Cardiac septum (tissue), 1 donor: ENCODE measurements around the gene TEDC2. TPM values are rescaled to one million over a fixed set of nuclear protein-coding genes. Genes with fewer than 3 reads are reported as not detected.

Experiments used
- DNase-seq: peaks from one replicate; pipeline ENCODE4 v3.0.0-alpha.2; 2020; ENCODE audit warnings: low spot score
- intact Hi-C: fragments of 100-400 bp; cut with DNase I; formaldehyde crosslinking; loops from one replicate; pipeline ENCODE4 v1.14.0; 2022
- total RNA-seq: library from RNA; stranded (reverse); fragmentation: NEBNext Ultra II Directional; extraction: Animal tissue kit (Norgen Biotek cat#: 25700); gene quantifications from one replicate; pipeline ENCODE4 v1.2.1, GENCODE V29; 2021
- donor health status: DM: no; HTN: no; CAD: no.

Gene TEDC2
- total RNA-seq, 1 donor from 2014 or later, result 0.51 TPM

- intact Hi-C loops, result no loop called here
- no peak for DNase-seq
Observed at GRCh38 chr16:2460916-2461315, 1.0 kb downstream of the TEDC2 start.

- DNase-seq, result no peak
- intact Hi-C loops, result no loop called here
Observed at GRCh38 chr16:2462031-2462866, 2.3 kb downstream of the TEDC2 start.

DNA sequence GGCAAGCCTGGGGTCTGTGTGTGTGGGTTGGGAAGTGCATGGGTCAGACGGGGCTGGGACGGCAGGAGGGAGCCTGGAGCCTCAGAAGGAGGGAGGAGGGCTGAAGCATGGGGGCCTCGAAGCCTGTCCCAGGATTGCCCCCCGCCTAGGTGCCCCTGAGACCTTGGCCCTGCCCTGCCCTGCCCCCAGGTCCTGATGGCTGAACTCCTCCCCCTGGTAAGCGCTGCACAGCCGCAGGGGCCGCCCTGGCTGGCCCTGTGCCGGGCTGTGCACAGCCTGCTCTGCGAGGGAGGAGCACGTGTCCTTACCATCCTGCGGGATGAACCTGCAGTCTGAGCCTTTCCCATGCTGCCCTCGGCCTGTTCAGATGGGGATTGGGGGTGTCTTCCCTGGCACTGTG is 4.4 kb downstream of the TEDC2 start:
- intact Hi-C loops, result no loop called here
- DNase-seq, result no peak

GRCh38 chr16:2465653-2466415 is 5.9 kb downstream of the TEDC2 start:
- DNase-seq, result no peak
- intact Hi-C loops, result no loop called here

DNA sequence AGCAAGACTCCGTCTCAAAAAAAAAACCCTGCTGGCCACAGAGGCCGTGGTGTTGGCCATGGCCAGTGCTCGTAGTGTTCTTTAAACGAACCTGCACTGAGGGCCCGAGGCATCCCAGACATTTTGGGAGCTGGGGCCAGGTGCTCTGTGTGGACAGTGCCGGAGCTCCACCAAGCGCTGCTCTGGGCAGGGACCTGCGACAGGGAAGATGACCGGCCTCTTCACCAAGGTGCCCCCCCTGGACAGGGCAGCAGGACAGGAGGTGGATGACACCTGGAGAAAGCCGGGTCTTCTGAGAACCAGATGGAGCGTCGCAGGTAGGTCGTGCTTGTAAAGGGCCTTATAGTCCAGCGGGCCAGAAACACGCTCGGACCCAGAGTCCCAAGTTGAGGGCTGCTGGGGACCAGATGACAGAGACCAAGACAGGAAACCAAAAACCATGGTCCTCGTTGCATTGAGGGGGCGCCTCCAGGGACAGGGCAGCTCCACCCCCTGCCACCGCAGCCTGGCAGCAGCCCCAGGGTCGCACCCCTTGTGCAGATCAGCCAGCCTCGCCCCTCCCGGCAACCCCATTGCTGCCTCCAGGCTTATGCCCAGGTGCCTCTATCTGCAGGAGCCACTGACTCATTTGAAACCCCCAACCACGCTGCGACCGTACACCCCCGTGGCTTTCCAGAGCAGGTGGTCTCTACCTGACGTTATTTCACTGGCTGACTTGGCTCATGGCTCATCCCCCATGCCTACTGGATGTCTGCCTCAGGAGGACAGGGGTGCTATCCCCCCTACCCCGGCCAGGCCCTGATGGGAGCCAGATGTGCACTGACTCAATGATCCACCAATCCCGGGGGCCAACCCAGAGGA is 7.0 kb downstream of the TEDC2 start:
- no peak for DNase-seq

GRCh38 chr16:2467528-2468232 is 7.8 kb downstream of the TEDC2 start:
- intact Hi-C loops, result no loop called here

More for the DNA sequence above, 7.0 kb downstream of the TEDC2 start:
- intact Hi-C loops, result no loop called here

GRCh38 chr16:2468233-2468724 is 8.4 kb downstream of the TEDC2 start:
- no peak for DNase-seq

More at GRCh38 chr16:2467528-2468232, 7.8 kb downstream of the TEDC2 start:
- DNase-seq, result peak; percentile 85

GRCh38 chr16:2468725-2469398 is 9.0 kb downstream of the TEDC2 start:
- no peak for DNase-seq
- intact Hi-C loops, result no loop called here

More at GRCh38 chr16:2468233-2468724, 8.4 kb downstream of the TEDC2 start:
- intact Hi-C loops, result no loop called here

GRCh38 chr16:2469399-2470233 is 9.7 kb downstream of the TEDC2 start:
- no peak for DNase-seq
- intact Hi-C loops, result no loop called here

DNA sequence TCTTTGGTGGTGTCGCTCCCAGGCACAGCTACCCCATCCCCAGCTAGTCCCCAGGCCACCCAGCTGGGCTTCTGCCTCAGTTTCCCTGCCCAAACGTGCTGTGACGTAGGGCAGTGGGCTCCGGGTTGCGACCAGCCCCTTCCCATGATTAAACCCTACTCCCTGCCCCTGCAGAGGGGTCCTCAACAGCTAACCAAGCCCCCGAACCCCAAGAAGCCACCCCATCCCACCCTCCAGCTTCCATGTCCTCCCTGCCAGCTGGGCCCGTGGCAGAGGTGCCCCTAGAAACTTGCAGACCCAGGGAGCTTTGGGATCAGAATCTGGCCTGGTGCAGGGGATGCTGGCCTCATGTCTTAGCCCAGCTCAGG is 10.3 kb downstream of the TEDC2 start:
- no peak for DNase-seq
- intact Hi-C loops, result no loop called here

DNA sequence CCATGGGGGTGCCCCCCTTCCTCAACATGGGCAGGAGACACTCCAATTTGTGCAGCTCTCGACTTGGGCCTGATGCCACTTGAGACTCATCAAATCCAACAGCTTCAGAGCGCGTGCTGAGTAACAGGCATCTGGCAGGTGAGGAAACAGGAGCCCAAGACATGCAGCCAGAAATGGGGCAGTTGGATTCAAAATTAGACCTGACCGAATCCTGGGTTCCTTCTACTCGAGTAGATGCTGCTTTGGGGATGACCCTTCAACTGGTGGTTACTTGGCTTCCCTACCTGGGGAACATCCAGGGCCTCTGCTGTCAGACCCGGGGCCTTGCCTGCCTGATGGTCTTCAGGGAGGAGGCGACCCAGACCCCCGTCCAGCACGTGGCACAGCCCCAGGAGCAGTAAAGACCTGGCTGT is 10.7 kb downstream of the TEDC2 start:
- no peak for DNase-seq
- intact Hi-C loops, result no loop called here

GRCh38 chr16:2471016-2471652 is 11.2 kb downstream of the TEDC2 start, which contains the start of gene NTN3:
Gene NTN3 (plus strand): TSS chr16:2471297. CDS start chr16:2471702, 405 bp downstream.
- DNase-seq, result no peak
- intact Hi-C loops, result no loop called here

DNA sequence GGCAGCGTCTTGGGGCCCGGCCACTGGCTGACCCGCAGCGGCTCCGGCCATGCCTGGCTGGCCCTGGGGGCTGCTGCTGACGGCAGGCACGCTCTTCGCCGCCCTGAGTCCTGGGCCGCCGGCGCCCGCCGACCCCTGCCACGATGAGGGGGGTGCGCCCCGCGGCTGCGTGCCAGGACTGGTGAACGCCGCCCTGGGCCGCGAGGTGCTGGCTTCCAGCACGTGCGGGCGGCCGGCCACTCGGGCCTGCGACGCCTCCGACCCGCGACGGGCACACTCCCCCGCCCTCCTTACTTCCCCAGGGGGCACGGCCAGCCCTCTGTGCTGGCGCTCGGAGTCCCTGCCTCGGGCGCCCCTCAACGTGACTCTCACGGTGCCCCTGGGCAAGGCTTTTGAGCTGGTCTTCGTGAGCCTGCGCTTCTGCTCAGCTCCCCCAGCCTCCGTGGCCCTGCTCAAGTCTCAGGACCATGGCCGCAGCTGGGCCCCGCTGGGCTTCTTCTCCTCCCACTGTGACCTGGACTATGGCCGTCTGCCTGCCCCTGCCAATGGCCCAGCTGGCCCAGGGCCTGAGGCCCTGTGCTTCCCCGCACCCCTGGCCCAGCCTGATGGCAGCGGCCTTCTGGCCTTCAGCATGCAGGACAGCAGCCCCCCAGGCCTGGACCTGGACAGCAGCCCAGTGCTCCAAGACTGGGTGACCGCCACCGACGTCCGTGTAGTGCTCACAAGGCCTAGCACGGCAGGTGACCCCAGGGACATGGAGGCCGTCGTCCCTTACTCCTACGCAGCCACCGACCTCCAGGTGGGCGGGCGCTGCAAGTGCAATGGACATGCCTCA is 12.0 kb downstream of the TEDC2 start:
- DNase-seq, result no peak
- intact Hi-C loops, result no loop called here

DNA sequence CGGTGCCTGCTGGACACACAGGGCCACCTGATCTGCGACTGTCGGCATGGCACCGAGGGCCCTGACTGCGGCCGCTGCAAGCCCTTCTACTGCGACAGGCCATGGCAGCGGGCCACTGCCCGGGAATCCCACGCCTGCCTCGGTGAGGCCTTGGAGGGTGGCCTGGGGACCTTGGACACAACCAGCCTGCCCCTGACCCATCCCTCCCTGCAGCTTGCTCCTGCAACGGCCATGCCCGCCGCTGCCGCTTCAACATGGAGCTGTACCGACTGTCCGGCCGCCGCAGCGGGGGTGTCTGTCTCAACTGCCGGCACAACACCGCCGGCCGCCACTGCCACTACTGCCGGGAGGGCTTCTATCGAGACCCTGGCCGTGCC is 12.6 kb downstream of the TEDC2 start:
- no peak for DNase-seq
- intact Hi-C loops, result no loop called here

DNA sequence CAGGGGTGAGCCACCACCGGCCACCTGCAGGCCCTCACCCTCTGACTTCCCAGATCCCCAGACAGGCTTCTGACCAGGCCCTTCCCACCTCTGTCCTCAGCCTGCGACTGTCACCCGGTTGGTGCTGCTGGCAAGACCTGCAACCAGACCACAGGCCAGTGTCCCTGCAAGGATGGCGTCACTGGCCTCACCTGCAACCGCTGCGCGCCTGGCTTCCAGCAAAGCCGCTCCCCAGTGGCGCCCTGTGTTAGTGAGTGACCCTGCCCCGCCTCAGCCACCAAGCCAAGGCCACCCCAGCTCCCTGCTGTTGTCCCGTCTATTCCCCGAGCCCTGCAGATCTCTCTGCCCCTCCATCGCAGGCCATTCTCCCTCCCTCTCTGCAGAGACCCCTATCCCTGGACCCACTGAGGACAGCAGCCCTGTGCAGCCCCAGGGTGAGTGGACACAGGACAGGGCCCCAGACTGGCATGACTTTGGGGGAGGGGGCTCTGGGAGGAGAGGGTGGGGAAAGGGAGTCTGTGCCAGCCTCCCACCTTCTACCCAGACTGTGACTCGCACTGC is 13.1 kb downstream of the TEDC2 start:
- intact Hi-C loops, result no loop called here
- no peak for DNase-seq

- intact Hi-C loops, result no loop called here
- DNase-seq, result no peak
Observed at GRCh38 chr16:2473446-2473926, 13.6 kb downstream of the TEDC2 start.
